WERI-Rb-1 (cell line): ENCODE results near the gene RIPPLY3.

Source experiments
- DNase-seq: peaks from one replicate; pipeline ENCODE4 v3.0.0-alpha.2; 2020
- H3K27ac ChIP-seq: fragments of 250-450 bp; sonication (Bioruptor Pico); 2 replicates; pipeline ENCODE4 v1.5.1; 2020; ENCODE audit warnings: mild to moderate bottlenecking, moderate library complexity
- H3K27me3 ChIP-seq: fragments of 250-450 bp; sonication (Bioruptor Pico); 2 replicates; pipeline ENCODE4 v1.5.1; 2021; ENCODE audit warnings: mild to moderate bottlenecking, low read depth, moderate library complexity; ENCODE audit not compliant: insufficient read depth, severe bottlenecking
- H3K36me3 ChIP-seq: fragments of 250-450 bp; sonication (Bioruptor Pico); 2 replicates; pipeline ENCODE4 v1.5.1; 2020; ENCODE audit warnings: mild to moderate bottlenecking, moderate library complexity
- H3K4me3 ChIP-seq: 2 replicates; pipeline ENCODE4 v1.5.1; 2011; ENCODE audit warnings: low read depth, mild to moderate bottlenecking, control low read depth, low read length
- H3K9me3 ChIP-seq: fragments of 250-450 bp; sonication (Bioruptor Pico); 2 replicates; pipeline ENCODE4 v1.5.1; 2021; ENCODE audit warnings: mild to moderate bottlenecking, moderate library complexity; ENCODE audit not compliant: severe bottlenecking
- TF ChIP-seq, protein P1 (sequence below): IDR thresholded peaks from 2 replicates; pipeline ENCODE4 v1.5.1; 2011; ENCODE audit warnings: low read depth, mild to moderate bottlenecking, control low read depth, inconsistent platforms, low read length

RIPPLY3 gene

GRCh38 chr21:36964827-36965719 is 41.4 kb upstream of the RIPPLY3 start:
- Histone ChIP-seq H3K9me3 (no peaks in the 10 kb centered on the region), H3K27ac (peak overlapping the region; percentile 92), H3K36me3 (peaks cover 28% of the 10 kb centered on the region), H3K27me3 (no peaks in the 10 kb centered on the region), H3K4me3 (peak overlapping the region; percentile 89)
- DNase-seq = no peak
- TF ChIP-seq, protein P1, sequence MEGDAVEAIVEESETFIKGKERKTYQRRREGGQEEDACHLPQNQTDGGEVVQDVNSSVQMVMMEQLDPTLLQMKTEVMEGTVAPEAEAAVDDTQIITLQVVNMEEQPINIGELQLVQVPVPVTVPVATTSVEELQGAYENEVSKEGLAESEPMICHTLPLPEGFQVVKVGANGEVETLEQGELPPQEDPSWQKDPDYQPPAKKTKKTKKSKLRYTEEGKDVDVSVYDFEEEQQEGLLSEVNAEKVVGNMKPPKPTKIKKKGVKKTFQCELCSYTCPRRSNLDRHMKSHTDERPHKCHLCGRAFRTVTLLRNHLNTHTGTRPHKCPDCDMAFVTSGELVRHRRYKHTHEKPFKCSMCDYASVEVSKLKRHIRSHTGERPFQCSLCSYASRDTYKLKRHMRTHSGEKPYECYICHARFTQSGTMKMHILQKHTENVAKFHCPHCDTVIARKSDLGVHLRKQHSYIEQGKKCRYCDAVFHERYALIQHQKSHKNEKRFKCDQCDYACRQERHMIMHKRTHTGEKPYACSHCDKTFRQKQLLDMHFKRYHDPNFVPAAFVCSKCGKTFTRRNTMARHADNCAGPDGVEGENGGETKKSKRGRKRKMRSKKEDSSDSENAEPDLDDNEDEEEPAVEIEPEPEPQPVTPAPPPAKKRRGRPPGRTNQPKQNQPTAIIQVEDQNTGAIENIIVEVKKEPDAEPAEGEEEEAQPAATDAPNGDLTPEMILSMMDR = no peak

- TF ChIP-seq, protein P1 = no peak
- Histone ChIP-seq H3K4me3 (peak overlapping the region; percentile 89), H3K27me3 (no peaks in the 10 kb centered on the region), H3K36me3 (peaks cover 22% of the 10 kb centered on the region), H3K27ac (peak overlapping the region; percentile 92), H3K9me3 (no peaks in the 10 kb centered on the region)
- DNase-seq = no peak
Observed at GRCh38 chr21:36965720-36966065, 40.8 kb upstream of the RIPPLY3 start.

DNA sequence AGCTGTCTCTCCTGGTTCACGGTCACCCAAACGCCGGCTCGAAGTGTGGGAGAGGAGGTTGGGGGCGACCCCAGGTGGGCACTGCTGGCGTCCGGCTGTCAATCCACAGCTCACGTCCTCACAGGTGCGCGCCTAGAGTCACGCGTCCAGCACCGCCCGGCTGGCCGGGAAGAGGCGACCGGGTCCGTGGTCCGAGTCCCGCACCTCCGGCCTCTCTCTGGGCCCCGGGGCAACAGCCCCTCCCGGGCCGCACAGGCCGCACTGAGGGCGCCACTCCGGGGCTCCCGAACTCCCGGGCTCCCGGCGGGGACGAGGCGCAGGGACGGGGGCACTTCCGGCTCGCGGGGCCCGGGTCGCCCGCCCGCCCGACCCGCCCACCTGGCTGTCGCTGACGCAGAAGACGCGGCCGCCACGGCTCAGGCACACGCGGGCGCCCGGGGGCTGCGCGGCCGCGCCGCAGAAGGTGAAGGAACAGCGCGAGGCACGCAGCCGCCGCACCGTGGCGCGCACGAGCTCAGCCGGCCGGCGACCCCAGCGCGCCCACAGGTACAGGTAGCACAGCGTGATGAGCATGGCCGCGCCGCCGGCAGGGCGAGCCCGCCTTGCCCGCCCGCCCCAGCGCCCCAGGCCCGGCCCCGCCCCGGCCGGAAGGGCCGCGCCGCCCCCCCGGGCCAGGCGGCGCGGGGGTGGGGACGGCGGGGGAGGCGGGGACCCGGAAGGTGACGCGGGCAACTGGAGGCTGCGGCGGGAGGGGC is 40.3 kb upstream of the RIPPLY3 start, which contains the start of gene HLCS:
Gene HLCS, minus strand, starts transcription at position 604 of the 755 bp plus-strand sequence. Its CDS starts 31 bp downstream, at position 573.
- H3K27ac ChIP-seq = peak within 1 kb of the TSS; percentile 92
- DNase-seq = peak; percentile 85
- TF ChIP-seq, protein P1 = peak; percentile 71

GRCh38 chr21:36966821-36967768 is 39.4 kb upstream of the RIPPLY3 start:
- DNase-seq = peak; percentile 61
- H3K36me3 ChIP-seq = peaks cover 12% of the 10 kb centered on the region
- H3K27ac ChIP-seq = peak overlapping the region; percentile 50
- H3K27me3 ChIP-seq = no peaks in the 10 kb centered on the region
- H3K4me3 ChIP-seq = peak overlapping the region; percentile 51
- H3K9me3 ChIP-seq = no peaks in the 10 kb centered on the region
- TF ChIP-seq, protein P1 = no peak

More for the DNA sequence above, 40.3 kb upstream of the RIPPLY3 start, which contains the start of gene HLCS:
- Histone ChIP-seq H3K4me3 (peak within 1 kb of the TSS; percentile 89), H3K9me3 (no peaks in the 10 kb centered on the region), H3K36me3 (peaks cover 16% of the 10 kb centered on the region), H3K27me3 (no peaks in the 10 kb centered on the region)

DNA sequence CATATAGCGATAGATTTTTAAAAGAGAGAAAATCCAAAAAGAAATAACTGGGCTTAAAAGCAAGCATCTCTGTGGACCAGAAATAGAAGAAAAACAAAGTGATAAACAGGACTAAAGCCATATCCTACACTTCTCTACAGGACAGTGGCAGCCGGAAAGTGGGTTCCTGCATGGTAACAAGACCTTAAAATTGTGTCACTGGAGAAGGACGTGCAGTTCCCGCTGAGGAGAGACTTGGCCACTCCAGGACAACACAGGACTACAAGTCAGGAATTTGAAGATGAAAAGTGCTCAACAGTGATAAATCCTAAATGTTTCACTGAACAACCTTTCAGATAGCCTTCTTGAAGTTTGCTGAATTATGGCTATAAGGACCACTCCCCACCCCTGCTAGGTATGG is 38.1 kb upstream of the RIPPLY3 start:
- H3K27ac ChIP-seq = no peak overlapping the region
- peaks cover 12% of the 10 kb centered on the region for H3K36me3 ChIP-seq
- no peak overlapping the region for H3K4me3 ChIP-seq
- TF ChIP-seq, protein P1 = no peak
- H3K27me3 ChIP-seq = no peaks in the 10 kb centered on the region
- no peaks in the 10 kb centered on the region for H3K9me3 ChIP-seq
- DNase-seq = no peak
